Jurkat, Clone E6-1 (cell line): ENCODE measurements around the gene MANBA.

ENCODE experiments used
- DNase-seq: peaks from one replicate; pipeline ENCODE4 v3.0.0-alpha.2; 2011; ENCODE audit warnings: low read depth, low spot score
- H3K4me3 ChIP-seq: 2 replicates; pipeline ENCODE4 v1.5.1; 2011; ENCODE audit warnings: mild to moderate bottlenecking, low read length, control low read depth, moderate library complexity

The MANBA gene

GRCh38 chr4:102687982-102688433 is 72.8 kb downstream of the MANBA start:
- no peak overlapping the region for H3K4me3 ChIP-seq
- no peak for DNase-seq

DNA sequence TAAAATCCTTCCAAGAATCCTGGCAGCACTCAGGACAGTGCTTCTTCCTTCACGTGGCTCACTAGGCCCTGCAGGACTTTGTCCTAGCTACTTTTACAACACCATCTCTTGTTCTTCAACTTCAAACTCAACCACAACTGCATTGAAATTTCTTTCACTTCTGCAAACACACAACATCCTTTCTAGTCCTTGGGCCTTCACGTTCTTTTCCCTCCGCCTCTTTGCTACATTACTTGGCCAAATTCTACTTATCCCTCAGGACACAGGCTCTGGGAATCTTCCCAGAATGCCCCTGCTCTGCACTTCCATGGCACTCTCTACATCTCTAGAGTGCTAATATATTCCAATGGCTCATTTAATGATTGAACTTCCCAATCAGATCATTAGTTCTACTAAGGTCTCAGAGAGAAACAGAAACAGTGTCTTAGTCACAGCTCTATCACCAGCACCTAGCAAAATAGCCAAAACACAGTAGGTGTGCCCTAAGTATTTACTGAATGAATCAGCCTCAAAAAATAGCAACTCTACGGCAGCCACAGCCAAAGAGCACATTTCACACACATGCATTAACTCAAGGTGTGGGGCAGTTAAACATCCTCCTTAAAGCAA is 73.3 kb downstream of the MANBA start:
- DNase-seq: no peak
- no peak overlapping the region for H3K4me3 ChIP-seq

GRCh38 chr4:102685768-102686167 is 75.0 kb downstream of the MANBA start:
- H3K4me3 ChIP-seq: no peak overlapping the region
- DNase-seq: no peak

DNA sequence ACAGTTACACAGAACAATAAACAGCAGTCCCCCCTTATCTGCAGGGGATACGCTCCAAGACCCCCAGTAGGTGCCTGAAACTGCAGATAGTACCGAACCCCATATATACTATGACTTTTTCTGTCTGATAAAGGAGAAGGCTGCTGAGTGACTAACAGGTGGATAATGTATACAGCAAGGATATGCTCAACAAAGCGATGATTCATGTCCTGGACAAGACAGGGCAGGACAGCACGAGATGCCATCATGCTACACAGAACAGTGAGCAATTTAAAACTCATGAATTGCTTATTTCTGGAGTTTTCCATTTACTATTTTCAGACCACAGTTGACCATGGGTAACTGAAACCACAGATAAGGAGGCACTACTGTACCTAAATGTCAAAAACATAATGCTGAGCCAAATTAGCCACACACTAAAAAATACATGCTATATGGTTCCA is 76.1 kb downstream of the MANBA start:
- DNase-seq: no peak
- no peak overlapping the region for H3K4me3 ChIP-seq

GRCh38 chr4:102683881-102684609 is 76.7 kb downstream of the MANBA start:
- DNase-seq: no peak
- H3K4me3 ChIP-seq: no peak overlapping the region

GRCh38 chr4:102678695-102679335 is 82.0 kb downstream of the MANBA start:
- DNase-seq: no peak
- H3K4me3 ChIP-seq: no peak overlapping the region

GRCh38 chr4:102678107-102678506 is 82.7 kb downstream of the MANBA start:
- no peak overlapping the region for H3K4me3 ChIP-seq
- DNase-seq: no peak

DNA sequence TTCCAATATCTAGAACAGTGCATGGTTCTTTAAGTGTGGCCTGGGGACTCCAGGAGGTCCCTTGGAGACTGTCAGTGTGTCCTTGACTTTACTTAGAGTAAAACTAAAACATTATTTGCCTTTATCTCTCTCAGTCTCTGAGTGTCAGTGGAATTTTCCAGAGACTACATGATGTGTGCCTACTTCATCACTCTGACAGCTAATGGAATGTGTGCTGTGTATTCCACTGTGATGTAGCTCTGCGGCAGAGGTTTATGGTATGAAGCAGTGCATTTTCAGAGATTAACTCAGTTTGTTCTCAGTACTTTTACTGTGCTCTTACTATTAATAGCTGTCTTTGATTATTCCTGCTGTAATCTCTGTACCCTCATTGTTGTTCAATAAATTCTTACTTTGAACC is 85.6 kb downstream of the MANBA start:
- no peak for DNase-seq
- H3K4me3 ChIP-seq: no peak overlapping the region

GRCh38 chr4:102667001-102667400 is 93.8 kb downstream of the MANBA start:
- no peak for DNase-seq
- H3K4me3 ChIP-seq: no peak overlapping the region

DNA sequence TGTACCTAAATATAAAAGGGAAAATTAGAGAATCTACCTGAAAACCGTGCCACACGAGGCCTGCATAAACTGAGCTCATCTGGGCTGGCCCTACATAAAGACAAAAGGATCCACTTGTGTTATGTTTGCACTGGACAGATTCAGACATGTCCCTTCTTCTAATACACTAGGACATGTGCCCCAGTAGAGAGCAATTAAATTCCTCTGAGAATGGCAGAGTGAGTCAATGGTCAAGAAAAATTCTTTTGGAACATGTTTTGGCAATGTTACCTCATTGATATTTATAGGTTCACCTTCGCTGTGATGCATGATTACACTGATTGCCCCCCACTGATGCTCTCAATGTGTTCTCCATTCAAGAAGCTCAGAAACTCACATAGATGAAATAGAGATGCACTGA is 95.2 kb downstream of the MANBA start:
- DNase-seq: no peak
- H3K4me3 ChIP-seq: no peak overlapping the region

DNA sequence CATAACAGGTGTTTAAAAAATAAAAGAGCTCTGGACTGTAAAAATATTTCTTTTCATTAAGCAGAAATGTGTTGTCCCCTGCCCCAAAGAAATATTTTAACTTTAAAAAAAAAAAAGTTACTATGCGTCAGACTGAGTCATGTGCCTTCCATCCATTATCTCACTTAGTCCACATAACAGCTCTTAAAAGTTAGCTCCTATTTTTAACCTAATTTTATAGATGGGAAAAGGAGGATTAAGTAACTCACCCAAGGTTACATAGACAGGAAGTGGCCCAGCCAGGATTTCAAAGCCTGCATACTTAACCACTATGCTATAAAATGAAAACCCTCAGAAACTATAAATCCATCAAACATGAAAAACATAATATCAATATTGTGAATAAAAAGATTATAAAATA is 97.7 kb downstream of the MANBA start:
- no peak for DNase-seq
- H3K4me3 ChIP-seq: no peak overlapping the region

DNA sequence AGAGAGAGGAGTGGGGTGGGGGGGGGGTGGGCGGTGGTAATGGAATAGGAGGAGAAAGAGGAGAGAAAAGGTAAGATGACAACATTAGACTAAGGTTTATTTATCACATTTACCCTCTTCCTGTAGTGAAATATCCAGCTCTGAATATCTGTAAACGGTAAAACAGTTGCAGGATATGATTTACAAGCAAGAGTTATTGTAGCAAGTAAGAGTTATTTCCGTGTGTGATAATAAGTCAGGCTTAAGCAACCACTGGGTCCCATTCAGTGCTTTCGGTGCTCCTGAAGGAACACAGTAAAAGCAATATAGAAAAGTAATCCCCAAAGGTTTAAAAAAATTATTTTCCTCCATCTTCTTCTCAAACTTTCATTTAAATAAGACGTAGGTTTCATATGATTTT is 103.6 kb downstream of the MANBA start:
- DNase-seq: no peak

GRCh38 chr4:102647117-102647516 is 113.7 kb downstream of the MANBA start:
- no peak for DNase-seq
- H3K4me3 ChIP-seq: no peak overlapping the region

More for the DNA sequence above, 103.6 kb downstream of the MANBA start:
- H3K4me3 ChIP-seq: no peak overlapping the region

DNA sequence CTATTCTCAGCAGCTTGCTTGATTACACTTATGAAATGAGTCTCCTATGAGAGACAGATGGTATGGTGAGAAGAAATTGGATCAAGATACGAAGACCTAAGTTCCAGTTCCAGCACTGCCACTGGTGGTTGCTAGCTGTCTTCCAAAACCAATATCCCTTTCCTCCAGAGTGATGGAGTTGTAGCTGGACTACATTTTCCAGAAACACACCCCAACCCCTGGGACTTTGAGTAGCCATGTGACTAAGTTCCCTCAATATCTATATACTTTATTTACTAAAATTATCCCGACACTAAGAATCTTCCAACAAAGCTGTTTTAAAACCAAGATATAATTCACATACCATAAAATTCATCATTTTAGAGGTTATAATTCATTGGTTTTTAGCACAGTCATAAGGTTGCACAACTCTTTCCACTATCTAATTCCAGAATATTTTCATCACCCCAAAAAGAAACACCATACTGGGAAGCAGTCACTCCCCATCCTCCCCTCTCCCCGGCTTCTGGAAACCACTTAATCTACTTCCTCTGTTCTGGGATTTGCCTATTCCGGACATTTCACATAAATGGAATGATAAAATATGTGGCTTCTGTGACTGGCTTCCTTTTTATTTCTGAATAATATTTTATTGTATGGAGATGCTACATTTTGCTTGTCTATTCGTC is 118.0 kb downstream of the MANBA start:
- H3K4me3 ChIP-seq: no peak overlapping the region
- DNase-seq: no peak

DNA sequence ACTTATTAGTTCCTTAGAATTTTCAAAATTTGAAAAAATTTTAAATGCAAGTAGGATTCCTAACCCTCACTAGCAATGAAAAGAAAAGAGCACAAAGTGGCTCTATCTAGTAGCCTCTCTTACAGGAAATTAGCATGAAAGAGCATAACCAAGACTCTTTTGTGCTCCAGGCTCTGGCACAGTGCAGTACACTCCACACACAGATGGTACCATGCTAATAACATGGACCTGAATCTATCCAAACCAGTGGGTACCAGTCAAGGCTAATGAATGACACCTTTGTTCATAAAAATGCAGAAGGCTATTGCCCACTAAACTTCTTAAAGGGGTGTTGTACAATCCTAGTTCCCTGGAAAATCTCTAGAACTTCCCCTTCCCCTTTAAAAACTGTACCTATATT is 119.0 kb downstream of the MANBA start:
- no peak for DNase-seq
- no peak overlapping the region for H3K4me3 ChIP-seq

DNA sequence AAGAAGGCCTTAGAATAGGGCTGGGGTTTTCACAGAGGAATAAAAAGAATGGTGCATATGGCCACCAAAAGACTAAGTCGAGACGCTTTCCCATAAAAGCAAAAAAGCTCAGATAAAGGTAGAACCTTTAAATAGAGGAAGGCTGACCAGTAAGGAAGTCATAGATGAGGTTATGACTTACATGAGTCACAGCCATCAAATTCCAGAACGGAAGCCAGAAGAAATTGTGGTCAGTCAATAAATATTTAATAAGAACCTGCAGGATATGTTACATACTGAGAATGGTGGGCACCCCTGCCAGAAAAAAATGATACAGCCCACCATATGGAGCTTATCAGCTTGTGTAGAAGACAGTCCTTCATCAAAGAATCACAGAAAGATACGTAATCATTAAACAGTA is 120.1 kb downstream of the MANBA start:
- no peak for DNase-seq
- H3K4me3 ChIP-seq: no peak overlapping the region

- no peak overlapping the region for H3K4me3 ChIP-seq
- no peak for DNase-seq
These were observed 121.2 kb downstream of the MANBA start for GRCh38 chr4:102639598-102639997.

- no peak overlapping the region for H3K4me3 ChIP-seq
- no peak for DNase-seq
These were observed 122.1 kb downstream of the MANBA start for GRCh38 chr4:102638621-102639020.

- no peak overlapping the region for H3K4me3 ChIP-seq
- no peak for DNase-seq
These were observed 123.4 kb downstream of the MANBA start for GRCh38 chr4:102637391-102637790.

- no peak for DNase-seq
- no peak overlapping the region for H3K4me3 ChIP-seq
These were observed 127.7 kb downstream of the MANBA start for GRCh38 chr4:102633100-102633499.
